Choroid plexus epithelial cell (primary cell): ENCODE measurements around the gene UNC5B.

Experiments used
- DNase-seq: peaks from one replicate; pipeline ENCODE4 v3.0.0-alpha.2; 2010; ENCODE audit warnings: low read depth
- H3K4me3 ChIP-seq: 2 replicates; pipeline ENCODE4 v1.5.1; 2011; ENCODE audit warnings: low read depth, mild to moderate bottlenecking, control low read depth, low read length, moderate library complexity
- TF ChIP-seq, protein P1 (sequence below): conservative IDR thresholded peaks from 2 replicates; pipeline ENCODE4 v1.5.1; 2011; ENCODE audit warnings: low read depth, mild to moderate bottlenecking, control low read depth, inconsistent platforms, low read length, moderate library complexity

UNC5B gene

DNA sequence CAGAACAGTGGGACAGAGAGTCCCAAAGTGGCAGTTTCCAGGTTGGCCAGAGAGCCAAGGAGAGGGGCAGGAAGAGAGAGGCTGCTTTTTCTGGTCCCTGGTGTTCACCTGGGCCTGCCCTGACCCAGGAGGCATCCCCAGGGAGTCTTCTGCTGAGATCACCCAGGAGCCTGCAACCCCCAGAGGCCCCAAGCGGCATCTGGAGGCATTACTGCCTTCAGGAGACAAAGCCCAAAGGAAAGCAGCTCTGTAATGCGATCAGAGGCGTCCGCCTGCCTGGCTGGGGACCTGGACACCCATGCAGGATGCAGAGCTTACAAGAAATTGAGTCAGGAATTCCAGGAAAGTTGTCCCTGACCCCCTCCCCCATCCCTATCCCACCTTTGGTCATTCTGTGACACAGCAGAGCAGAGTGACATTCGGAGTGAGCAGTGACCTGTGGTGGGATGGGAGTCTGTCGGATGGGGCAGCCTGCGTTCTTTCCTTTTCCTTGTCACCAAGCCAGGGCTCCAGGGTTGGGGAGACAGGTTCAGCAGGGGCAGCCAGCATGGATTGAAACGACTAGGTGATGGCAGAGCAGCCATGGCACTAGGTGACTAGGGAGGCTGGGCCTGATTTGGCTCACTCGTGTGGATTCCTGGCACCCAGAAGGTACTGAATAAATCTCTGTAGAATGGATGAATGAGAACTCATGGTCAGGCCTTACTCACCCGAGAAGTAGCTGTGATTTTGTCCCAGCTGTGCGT, 10.4 kb downstream of the UNC5B start:
- DNase-seq: peak; percentile 13
- no peak overlapping the region for H3K4me3 ChIP-seq
- TF ChIP-seq, protein P1, sequence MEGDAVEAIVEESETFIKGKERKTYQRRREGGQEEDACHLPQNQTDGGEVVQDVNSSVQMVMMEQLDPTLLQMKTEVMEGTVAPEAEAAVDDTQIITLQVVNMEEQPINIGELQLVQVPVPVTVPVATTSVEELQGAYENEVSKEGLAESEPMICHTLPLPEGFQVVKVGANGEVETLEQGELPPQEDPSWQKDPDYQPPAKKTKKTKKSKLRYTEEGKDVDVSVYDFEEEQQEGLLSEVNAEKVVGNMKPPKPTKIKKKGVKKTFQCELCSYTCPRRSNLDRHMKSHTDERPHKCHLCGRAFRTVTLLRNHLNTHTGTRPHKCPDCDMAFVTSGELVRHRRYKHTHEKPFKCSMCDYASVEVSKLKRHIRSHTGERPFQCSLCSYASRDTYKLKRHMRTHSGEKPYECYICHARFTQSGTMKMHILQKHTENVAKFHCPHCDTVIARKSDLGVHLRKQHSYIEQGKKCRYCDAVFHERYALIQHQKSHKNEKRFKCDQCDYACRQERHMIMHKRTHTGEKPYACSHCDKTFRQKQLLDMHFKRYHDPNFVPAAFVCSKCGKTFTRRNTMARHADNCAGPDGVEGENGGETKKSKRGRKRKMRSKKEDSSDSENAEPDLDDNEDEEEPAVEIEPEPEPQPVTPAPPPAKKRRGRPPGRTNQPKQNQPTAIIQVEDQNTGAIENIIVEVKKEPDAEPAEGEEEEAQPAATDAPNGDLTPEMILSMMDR: peak; percentile 25

DNA sequence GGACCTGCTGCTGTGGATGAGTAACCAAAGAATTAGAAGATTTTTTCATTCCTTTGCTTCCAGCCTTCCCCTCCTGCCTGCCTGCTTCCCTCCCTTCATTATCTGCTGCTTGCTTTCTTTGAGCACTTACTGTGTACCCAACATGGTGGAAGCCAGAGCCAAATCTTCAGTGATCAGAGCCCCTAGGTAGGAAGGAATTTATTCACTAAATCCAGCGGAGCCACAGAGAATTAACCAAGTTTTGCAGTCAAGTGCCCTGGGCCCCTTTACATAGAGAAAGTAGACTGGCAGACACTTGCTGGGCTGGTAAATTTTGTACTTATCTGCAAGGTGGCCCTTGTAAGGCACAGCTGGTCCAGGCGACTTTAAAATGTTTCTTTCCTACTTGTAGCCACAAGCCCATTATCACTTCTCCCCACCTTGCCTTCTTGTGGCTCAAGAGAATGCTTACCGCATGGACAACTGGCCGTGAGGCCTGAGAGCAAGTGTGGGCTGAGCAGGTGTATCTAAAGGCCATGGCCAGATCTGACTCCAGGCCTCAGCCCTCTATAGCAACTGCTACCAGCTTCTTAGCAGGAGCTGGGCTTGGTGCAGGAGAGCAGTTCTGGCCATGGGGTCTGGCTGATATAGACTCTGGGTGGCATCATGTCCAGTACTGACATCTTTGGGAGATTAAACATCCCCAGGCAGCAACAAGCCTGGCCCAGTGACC, 11.1 kb downstream of the UNC5B start:
- no peak overlapping the region for H3K4me3 ChIP-seq
- DNase-seq: no peak
- TF ChIP-seq, protein P1: no peak

DNA sequence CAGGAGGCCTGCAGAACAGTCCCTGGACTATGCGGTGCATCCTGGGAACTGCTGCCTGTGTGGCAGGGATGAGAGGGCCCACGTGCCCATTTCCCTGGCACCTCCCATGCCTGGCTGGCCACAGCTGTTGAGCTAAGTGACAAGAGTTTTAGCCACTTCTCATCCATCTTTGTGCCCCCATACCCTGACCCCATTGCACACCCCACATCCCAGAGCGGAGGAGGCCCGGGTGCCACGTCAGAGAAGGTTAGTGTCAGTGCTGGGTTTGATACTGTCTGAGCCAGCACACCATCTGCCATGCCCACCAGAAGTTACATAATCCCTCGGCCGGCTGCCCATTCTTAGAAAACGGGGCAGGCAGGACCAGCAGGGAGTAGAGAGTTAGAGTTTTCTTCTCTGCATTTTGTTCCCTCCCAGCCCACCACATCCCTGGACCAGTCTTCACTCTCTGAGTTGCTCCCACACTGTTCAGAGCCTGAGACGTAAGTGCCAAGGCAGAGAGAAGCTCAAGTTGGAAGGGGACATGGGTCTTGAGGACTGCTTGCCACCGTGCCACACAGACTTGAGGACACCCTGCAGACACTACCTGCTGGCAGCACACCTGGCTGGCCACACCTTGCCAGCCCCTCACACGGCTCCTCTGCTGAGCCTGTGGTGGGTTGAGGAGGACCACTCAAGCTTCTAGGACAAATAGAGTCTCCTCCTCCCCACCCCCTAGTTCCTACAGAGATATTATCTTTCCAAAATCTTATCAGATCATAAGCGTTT, 13.1 kb downstream of the UNC5B start:
- no peak for DNase-seq
- TF ChIP-seq, protein P1: no peak
- no peak overlapping the region for H3K4me3 ChIP-seq

DNA sequence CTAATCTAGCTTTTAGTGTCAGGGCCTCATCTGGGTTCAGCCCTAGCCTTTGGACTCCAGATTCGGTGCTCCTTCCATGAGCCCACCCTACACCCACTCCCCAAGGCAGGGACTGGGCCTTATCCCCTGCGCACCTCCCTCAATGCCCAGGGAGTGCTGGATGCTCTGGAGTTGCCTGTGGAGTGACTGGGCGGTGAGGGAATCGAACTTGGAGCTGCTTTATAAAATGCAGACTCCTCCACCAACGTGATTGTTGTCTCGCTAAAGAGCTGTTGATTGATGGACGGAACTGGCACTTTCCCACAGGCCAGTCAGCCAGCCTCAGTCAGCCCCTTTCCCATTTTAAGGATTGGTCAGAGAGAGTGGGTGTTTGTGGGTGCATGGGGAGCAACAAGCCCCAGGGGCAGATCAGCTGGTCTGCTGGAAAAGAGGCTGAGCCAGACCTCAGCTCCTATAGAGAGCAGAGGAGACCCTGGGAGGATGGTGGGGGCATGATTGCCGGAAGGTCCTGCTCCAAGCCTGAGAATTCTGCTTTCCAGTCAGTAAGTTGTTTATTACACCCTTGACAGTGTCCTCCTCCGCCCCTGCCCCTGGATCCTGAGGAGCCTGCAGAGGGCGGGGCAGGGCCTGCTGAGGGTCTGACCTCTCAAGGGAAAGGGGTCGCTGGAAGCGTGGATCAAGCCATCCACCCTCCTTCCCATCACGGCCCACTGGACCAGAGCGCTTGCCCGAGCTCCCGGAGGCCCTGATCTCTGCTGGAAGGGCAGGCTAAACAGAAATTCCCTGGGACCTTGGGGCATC, 16.7 kb downstream of the UNC5B start:
- no peak for DNase-seq
- TF ChIP-seq, protein P1: no peak
- no peak overlapping the region for H3K4me3 ChIP-seq

DNA sequence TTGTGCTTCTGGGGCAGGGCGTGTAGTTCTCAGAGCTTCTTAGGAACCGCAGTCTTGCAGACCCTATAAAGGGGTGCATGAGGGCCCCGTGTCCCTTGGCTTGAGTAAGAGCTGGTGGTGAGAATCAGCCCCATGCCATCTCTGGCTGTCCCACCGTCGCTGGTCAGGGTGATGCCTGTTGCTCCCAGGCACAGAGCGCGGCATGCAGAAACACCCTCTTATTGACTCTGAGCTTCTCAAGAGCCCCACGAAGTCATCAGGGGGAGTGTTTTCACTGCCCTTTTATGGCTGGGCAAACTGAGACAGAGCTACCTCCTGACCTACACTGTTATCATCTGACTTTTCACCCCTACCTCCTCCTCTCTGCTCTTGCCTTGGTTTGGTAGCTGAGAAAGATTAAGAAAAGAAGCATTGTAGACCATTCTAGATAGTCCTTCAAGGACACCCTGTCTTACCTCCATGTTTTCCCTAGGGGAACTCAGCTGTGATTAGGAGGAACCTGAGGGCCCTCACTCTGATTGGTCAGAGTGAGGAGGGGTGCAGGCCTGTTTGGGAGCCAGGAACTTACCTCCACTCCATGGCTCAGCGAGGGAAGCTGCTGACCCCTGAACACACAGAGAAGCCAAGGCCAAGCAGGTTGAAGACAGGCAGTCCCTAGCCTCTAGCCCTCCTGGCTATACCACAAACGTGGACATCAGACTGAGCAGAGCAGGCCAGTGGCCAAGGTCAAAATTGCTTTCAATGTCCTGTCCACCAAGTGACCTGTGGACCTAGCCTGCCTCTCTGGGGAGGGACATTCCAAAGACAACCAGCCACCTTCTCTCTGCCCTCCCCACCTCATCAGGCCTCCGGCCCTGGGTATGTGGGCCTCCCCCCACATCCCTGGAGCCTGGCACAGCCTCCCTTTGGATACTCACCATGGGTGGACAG, 17.6 kb downstream of the UNC5B start:
- TF ChIP-seq, protein P1: no peak
- no peak for DNase-seq
- no peak overlapping the region for H3K4me3 ChIP-seq

DNA sequence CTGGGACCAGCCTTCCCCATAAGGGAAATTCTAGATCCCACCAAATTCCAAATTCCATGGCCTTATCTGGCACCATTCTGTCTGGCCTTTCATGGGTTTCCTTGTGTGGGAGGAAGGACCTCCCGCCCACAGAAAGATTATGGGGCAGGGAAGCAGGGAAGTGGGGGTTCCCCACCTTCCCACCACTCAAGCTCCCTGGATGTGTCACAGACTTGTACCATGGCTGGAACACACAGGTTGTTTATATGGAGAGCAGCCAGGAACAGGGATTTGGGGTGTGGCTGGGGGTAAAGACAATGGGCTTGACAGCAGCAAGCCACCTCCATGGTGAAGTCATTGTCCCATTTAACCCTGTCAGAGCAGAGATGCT, 18.3 kb downstream of the UNC5B start:
- no peak overlapping the region for H3K4me3 ChIP-seq
- TF ChIP-seq, protein P1: no peak
- DNase-seq: no peak
